Activated naive CD4-positive, alpha-beta T cell treated with anti-CD3 and anti-CD28 coated beads, Interleukin-2, amount 50 U/mL, for 24 hours (primary cell): Measurements from ENCODE around the gene PAPPA2.

Experiments
- H3K27ac Mint-ChIP-seq: one replicate; pipeline ENCODE4 v1.8.0; 2021; ENCODE audit warnings: mild to moderate bottlenecking, mixed read lengths
- H3K27me3 Mint-ChIP-seq: one replicate; pipeline ENCODE4 v1.8.0; 2021; ENCODE audit warnings: mixed read lengths
- H3K36me3 Mint-ChIP-seq: one replicate; pipeline ENCODE4 v1.8.0; 2021; ENCODE audit warnings: mixed read lengths
- H3K4me1 Mint-ChIP-seq: one replicate; pipeline ENCODE4 v1.8.0; 2021; ENCODE audit warnings: mixed read lengths
- H3K4me3 Mint-ChIP-seq: one replicate; pipeline ENCODE4 v1.8.0; 2021; ENCODE audit warnings: mild to moderate bottlenecking, mixed read lengths
- H3K9me3 Mint-ChIP-seq: one replicate; pipeline ENCODE4 v1.8.0; 2021; ENCODE audit warnings: mixed read lengths

Gene PAPPA2

GRCh38 chr1:176669782-176670181 is 206.8 kb downstream of the PAPPA2 start:
- Mint-ChIP-seq H3K36me3 (no peaks in the 10 kb centered on the region), H3K27me3 (peaks cover 2% of the 10 kb centered on the region), H3K9me3 (peaks cover 11% of the 10 kb centered on the region), H3K4me1 (no peaks in the 10 kb centered on the region), H3K27ac (no peak overlapping the region), H3K4me3 (no peak overlapping the region)

GRCh38 chr1:176670853-176671252 is 207.9 kb downstream of the PAPPA2 start:
- Mint-ChIP-seq H3K9me3 (peaks cover 7% of the 10 kb centered on the region), H3K36me3 (no peaks in the 10 kb centered on the region), H3K4me1 (no peaks in the 10 kb centered on the region), H3K4me3 (no peak overlapping the region), H3K27ac (no peak overlapping the region), H3K27me3 (peaks cover 4% of the 10 kb centered on the region)

GRCh38 chr1:176682830-176683535 is 220.0 kb downstream of the PAPPA2 start:
- Mint-ChIP-seq H3K36me3 (no peaks in the 10 kb centered on the region), H3K9me3 (no peaks in the 10 kb centered on the region), H3K4me3 (no peak overlapping the region), H3K27ac (no peak overlapping the region), H3K4me1 (no peaks in the 10 kb centered on the region), H3K27me3 (peaks cover under 1% of the 10 kb centered on the region)

GRCh38 chr1:176691251-176692228 is 228.6 kb downstream of the PAPPA2 start:
- Mint-ChIP-seq H3K36me3 (no peaks in the 10 kb centered on the region), H3K4me1 (no peaks in the 10 kb centered on the region), H3K4me3 (no peak overlapping the region), H3K27ac (no peak overlapping the region), H3K27me3 (peaks cover 1% of the 10 kb centered on the region), H3K9me3 (no peaks in the 10 kb centered on the region)

GRCh38 chr1:176692431-176692830 is 229.5 kb downstream of the PAPPA2 start:
- Mint-ChIP-seq H3K4me1 (no peaks in the 10 kb centered on the region), H3K9me3 (no peaks in the 10 kb centered on the region), H3K27me3 (peaks cover 4% of the 10 kb centered on the region), H3K4me3 (no peak overlapping the region), H3K27ac (no peak overlapping the region), H3K36me3 (no peaks in the 10 kb centered on the region)

- Mint-ChIP-seq H3K9me3 (no peaks in the 10 kb centered on the region), H3K36me3 (no peaks in the 10 kb centered on the region)
Observed at GRCh38 chr1:176692988-176693696, 230.2 kb downstream of the PAPPA2 start.

GRCh38 chr1:176693697-176694329 is 230.8 kb downstream of the PAPPA2 start:
- H3K36me3 Mint-ChIP-seq: no peaks in the 10 kb centered on the region
- no peak overlapping the region for H3K4me3 Mint-ChIP-seq
- peaks cover 3% of the 10 kb centered on the region for H3K27me3 Mint-ChIP-seq
- H3K9me3 Mint-ChIP-seq: no peaks in the 10 kb centered on the region
- H3K27ac Mint-ChIP-seq: no peak overlapping the region
- H3K4me1 Mint-ChIP-seq: no peaks in the 10 kb centered on the region

More at GRCh38 chr1:176692988-176693696, 230.2 kb downstream of the PAPPA2 start:
- H3K4me1 Mint-ChIP-seq: no peaks in the 10 kb centered on the region
- no peak overlapping the region for H3K4me3 Mint-ChIP-seq
- peaks cover 3% of the 10 kb centered on the region for H3K27me3 Mint-ChIP-seq
- H3K27ac Mint-ChIP-seq: no peak overlapping the region

- peaks cover 3% of the 10 kb centered on the region for H3K27me3 Mint-ChIP-seq
- no peaks in the 10 kb centered on the region for H3K4me1 Mint-ChIP-seq
- no peak overlapping the region for H3K4me3 Mint-ChIP-seq
- H3K27ac Mint-ChIP-seq: no peak overlapping the region
- H3K9me3 Mint-ChIP-seq: no peaks in the 10 kb centered on the region
- no peaks in the 10 kb centered on the region for H3K36me3 Mint-ChIP-seq
Observed at GRCh38 chr1:176694713-176695112, 231.7 kb downstream of the PAPPA2 start.

- Mint-ChIP-seq H3K4me1 (no peaks in the 10 kb centered on the region), H3K27me3 (peaks cover 3% of the 10 kb centered on the region), H3K9me3 (no peaks in the 10 kb centered on the region), H3K36me3 (no peaks in the 10 kb centered on the region), H3K4me3 (no peak overlapping the region), H3K27ac (no peak overlapping the region)
Observed at GRCh38 chr1:176696109-176696508, 233.1 kb downstream of the PAPPA2 start.

- H3K36me3 Mint-ChIP-seq: no peaks in the 10 kb centered on the region
- no peak overlapping the region for H3K27ac Mint-ChIP-seq
- peaks cover 3% of the 10 kb centered on the region for H3K27me3 Mint-ChIP-seq
- no peak overlapping the region for H3K4me3 Mint-ChIP-seq
- H3K9me3 Mint-ChIP-seq: no peaks in the 10 kb centered on the region
- H3K4me1 Mint-ChIP-seq: no peaks in the 10 kb centered on the region
Observed at GRCh38 chr1:176696689-176697088, 233.7 kb downstream of the PAPPA2 start.

- no peaks in the 10 kb centered on the region for H3K36me3 Mint-ChIP-seq
- no peak overlapping the region for H3K4me3 Mint-ChIP-seq
- H3K27ac Mint-ChIP-seq: no peak overlapping the region
- peaks cover 8% of the 10 kb centered on the region for H3K27me3 Mint-ChIP-seq
- no peaks in the 10 kb centered on the region for H3K9me3 Mint-ChIP-seq
- H3K4me1 Mint-ChIP-seq: no peaks in the 10 kb centered on the region
Observed at GRCh38 chr1:176699821-176700220, 236.8 kb downstream of the PAPPA2 start.

GRCh38 chr1:176701151-176701866 is 238.3 kb downstream of the PAPPA2 start:
- H3K4me3 Mint-ChIP-seq: no peak overlapping the region
- H3K27me3 Mint-ChIP-seq: peaks cover 8% of the 10 kb centered on the region

GRCh38 chr1:176702901-176703300 is 239.9 kb downstream of the PAPPA2 start:
- Mint-ChIP-seq H3K4me1 (no peaks in the 10 kb centered on the region), H3K27me3 (peaks cover 5% of the 10 kb centered on the region), H3K4me3 (no peak overlapping the region), H3K9me3 (no peaks in the 10 kb centered on the region), H3K36me3 (no peaks in the 10 kb centered on the region), H3K27ac (no peak overlapping the region)

More at GRCh38 chr1:176701151-176701866, 238.3 kb downstream of the PAPPA2 start:
- Mint-ChIP-seq H3K36me3 (no peaks in the 10 kb centered on the region), H3K4me1 (no peaks in the 10 kb centered on the region), H3K9me3 (no peaks in the 10 kb centered on the region), H3K27ac (no peak overlapping the region)

GRCh38 chr1:176705585-176705984 is 242.6 kb downstream of the PAPPA2 start:
- Mint-ChIP-seq H3K27ac (no peak overlapping the region), H3K36me3 (no peaks in the 10 kb centered on the region), H3K9me3 (no peaks in the 10 kb centered on the region), H3K4me3 (no peak overlapping the region), H3K4me1 (no peaks in the 10 kb centered on the region), H3K27me3 (peaks cover 5% of the 10 kb centered on the region)
